GM21423 (cell line): ENCODE measurements around the gene TBC1D4.
A peak's percentile ranks its signal among the peaks of the same experiment; 100 is the strongest.

Experiments used
- ATAC-seq: cut with Tn5 transposase; IDR thresholded peaks from one replicate; pipeline ENCODE4 v1.9.1; 2021; ENCODE audit warnings: mild to moderate bottlenecking, moderate library complexity; ENCODE audit not compliant: unreplicated experiment

TBC1D4 gene

GRCh38 chr13:75482070-75482819, at the start of gene TBC1D4:
Gene TBC1D4 (minus strand): TSS chr13:75482169. CDS start chr13:75481767, 402 bp downstream.
- peak; percentile 69 for ATAC-seq

GRCh38 chr13:75530549-75530961, 48.6 kb upstream of the TBC1D4 start:
- no peak for ATAC-seq

- no peak for ATAC-seq
Measured at GRCh38 chr13:75521956-75522355, 40.0 kb upstream of the TBC1D4 start.

GRCh38 chr13:75518439-75519088, 36.6 kb upstream of the TBC1D4 start:
- no peak for ATAC-seq

GRCh38 chr13:75514080-75514995, 32.4 kb upstream of the TBC1D4 start:
- ATAC-seq, result no peak

- ATAC-seq, result no peak
Measured at GRCh38 chr13:75513271-75513670, 31.3 kb upstream of the TBC1D4 start.

- ATAC-seq, result peak; percentile 97
Measured at GRCh38 chr13:75512253-75512652, 30.3 kb upstream of the TBC1D4 start.

GRCh38 chr13:75511051-75511625, 29.2 kb upstream of the TBC1D4 start:
- ATAC-seq, result no peak

- ATAC-seq, result no peak
Measured at GRCh38 chr13:75508002-75508548, 26.1 kb upstream of the TBC1D4 start.

- ATAC-seq, result no peak
Measured at GRCh38 chr13:75507027-75508001, 25.3 kb upstream of the TBC1D4 start.

GRCh38 chr13:75506018-75506417, 24.0 kb upstream of the TBC1D4 start:
- no peak for ATAC-seq

- no peak for ATAC-seq
Measured at GRCh38 chr13:75505327-75505726, 23.4 kb upstream of the TBC1D4 start.

GRCh38 chr13:75495938-75496337, 14.0 kb upstream of the TBC1D4 start:
- ATAC-seq, result no peak

GRCh38 chr13:75494491-75494890, 12.5 kb upstream of the TBC1D4 start:
- no peak for ATAC-seq

- ATAC-seq, result no peak
Measured at GRCh38 chr13:75493156-75493555, 11.2 kb upstream of the TBC1D4 start.

- ATAC-seq, result no peak
Measured at GRCh38 chr13:75492389-75492788, 10.4 kb upstream of the TBC1D4 start.

- no peak for ATAC-seq
Measured at GRCh38 chr13:75491376-75491775, 9.4 kb upstream of the TBC1D4 start.

GRCh38 chr13:75489502-75490263, 7.7 kb upstream of the TBC1D4 start:
- peak; percentile 88 for ATAC-seq
